Measurements from ENCODE around the gene COX5A. TPM values are rescaled to one million over a fixed set of nuclear protein-coding genes. Genes with fewer than 3 reads are reported as not detected.
"Not testable (repeated sequence)": the region's sequence is repeated elsewhere in the genome, so short reads cannot be mapped to it uniquely, and the experiment has no call there.

The COX5A gene
- total RNA-seq, 2 experiments from 2014 or later: 350 to 357 TPM

DNA sequence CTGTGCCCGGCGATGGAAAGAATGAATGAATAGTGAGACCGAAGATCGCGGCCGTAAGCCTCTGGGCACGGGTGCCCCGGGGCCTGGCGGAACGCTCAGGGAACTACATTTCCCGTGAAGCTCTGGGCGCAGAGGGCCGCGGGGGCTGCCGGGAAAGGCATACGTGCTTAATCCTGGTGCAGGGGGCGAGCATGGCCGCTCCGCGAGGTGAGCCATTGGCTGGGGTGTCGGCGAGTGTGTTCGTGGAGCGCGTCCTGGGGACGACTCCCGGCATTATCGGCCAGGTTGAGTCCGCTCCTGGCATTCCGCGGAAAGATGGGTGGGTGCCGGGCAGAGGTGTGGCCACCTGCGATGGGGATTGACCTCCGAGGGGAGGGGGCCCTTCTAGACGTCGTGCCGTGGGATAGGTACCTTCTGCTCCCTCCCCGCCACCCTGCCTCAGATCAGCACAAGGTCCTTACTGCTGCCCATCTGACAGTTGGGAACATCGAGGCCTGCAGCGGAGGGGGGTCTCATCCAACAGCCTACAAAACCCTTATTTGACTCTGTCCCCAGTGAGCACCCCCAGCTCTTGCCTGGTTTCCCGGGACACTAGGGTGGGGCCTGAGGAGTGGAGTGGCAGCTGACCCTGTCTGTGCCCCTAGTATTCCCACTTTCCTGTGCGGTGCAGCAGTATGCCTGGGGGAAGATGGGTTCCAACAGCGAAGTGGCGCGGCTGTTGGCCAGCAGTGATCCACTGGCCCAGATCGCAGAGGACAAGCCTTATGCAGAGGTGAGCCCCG lies 47.8 kb downstream of the COX5A start, which contains the start of gene MPI:
MPI (plus strand) TSS at position 160 of the 782 bp plus-strand sequence; CDS start at position 192, 32 bp downstream.
- CTCF ChIA-PET: interaction anchor here (1.0 to 3.7 kb wide), 5 partner anchors 11 to 258 kb away, joined by 3 to 24 read pairs (median 7); no protein-coding TSS in a partner anchor
- POLR2A ChIA-PET: interaction anchor here (0.5 to 1.1 kb wide), 7 partner anchors 15 to 428 kb away, joined by 3 to 5 read pairs (median 3); partner anchors contain the start of genes FAM219B, RPP25 and SCAMP2

DNA sequence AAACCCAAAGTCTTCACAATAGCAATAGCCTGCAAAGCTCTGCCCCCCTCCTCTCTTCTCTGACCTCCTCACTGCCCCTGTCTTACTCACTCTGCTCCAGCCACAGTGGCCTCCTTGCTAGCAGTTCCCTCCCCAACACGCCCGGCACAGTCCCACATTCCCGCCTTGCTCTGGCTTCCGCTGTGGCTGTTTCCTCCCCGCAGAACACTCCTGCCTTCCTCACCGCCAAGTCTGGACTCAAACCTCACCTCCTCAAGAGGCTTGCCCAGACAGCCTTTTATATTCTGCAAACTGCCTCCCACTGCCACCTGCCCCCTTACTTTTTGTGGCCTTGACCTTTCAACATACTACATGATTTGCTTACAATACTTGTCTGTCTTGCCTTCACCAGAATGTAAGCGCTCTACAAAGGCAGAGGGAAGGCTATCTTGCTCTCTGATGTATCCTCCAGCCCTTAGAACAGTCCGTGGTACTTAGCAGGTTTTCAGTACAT lies 48.4 kb downstream of the COX5A start:
- POLR2A ChIA-PET: interaction anchor here (0.5 to 1.1 kb wide), 6 partner anchors 14 to 427 kb away, joined by 3 to 5 read pairs (median 3); partner anchors contain the start of genes FAM219B, RPP25 and SCAMP2
- CTCF ChIA-PET: interaction anchor here (1.0 to 3.7 kb wide), 5 partner anchors 12 to 257 kb away, joined by 3 to 24 read pairs (median 5); no protein-coding TSS in a partner anchor

DNA sequence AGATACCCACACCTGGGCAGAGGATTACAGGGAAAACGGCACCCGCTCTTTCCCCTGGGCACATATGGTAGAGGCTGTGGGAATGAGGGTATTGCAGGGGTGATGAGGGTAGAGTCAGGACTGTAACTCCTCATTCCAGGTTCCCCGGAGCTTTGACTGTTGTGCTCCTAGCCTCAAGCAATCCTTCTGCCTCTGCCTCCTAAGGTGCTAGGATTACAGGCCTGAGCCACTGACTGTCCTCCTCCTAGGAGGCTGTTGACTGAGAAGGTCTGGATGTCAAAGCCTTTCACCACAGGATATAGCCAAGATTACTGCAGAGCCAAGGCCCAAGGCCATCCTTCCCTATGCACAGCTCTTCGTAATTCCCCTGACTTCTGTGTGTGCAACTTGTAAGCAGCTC lies 49.2 kb downstream of the COX5A start:
- ChIA-PET POLR2A (no interaction called here), CTCF (interaction anchor here (0.6 to 2.5 kb wide), 4 partner anchors 13 to 117 kb away, joined by 3 to 14 read pairs (median 5); no protein-coding TSS in a partner anchor)

DNA sequence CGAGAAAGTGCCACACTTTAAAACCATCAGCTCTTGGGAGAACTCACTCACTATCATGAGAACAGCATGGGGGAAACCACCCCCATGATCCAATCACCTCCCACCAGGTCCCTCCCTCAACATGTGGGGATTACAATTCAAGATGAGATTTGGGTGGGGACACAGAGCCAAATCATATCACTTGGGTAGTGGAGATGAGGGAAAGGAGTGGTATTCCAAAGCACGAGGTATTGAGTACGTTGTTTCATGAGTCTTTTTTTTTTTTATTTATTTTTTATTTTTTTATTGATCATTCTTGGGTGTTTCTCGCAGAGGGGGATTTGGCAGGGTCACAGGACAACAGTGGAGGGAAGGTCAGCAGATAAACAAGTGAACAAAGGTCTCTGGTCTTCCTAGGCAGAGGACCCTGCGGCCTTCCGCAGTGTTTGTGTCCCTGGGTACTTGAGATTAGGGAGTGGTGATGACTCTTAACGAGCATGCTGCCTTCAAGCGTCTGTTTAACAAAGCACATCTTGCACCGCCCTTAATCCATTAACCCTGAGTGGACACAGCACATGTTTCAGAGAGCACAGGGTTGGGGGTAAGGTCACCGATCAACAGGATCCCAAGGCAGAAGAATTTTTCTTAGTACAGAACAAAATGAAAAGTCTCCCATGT lies 50.2 kb downstream of the COX5A start:
- POLR2A ChIA-PET: not testable (repeated sequence)
- CTCF ChIA-PET: interaction anchor here (1.1 kb wide), 1 partner anchor 14 kb away, joined by 5 read pairs; no protein-coding TSS in a partner anchor

DNA sequence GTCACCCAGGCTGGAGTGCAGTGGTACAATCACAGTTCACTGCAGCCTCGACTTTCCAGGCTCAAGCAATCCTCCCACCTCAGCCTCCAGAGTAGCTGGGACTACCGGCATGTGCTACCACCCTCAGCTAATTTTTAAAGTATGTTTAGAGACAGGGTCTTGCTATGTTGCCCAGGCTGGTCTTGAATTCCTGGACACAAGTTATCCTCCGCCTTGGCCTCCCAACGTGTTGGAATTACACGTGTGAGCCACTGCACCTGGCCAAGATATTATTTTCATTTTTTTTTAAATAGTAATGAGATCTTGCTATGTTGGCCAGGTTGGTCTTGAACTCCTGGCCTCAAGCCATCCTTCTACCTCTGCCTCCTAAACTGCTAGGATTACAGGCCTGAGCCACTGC lies 52.4 kb downstream of the COX5A start:
- ChIA-PET CTCF (interaction anchor here (1.4 kb wide), 1 partner anchor 11 kb away, joined by 3 read pairs; no protein-coding TSS in a partner anchor), POLR2A (interaction anchor here (0.7 kb wide), 1 partner anchor 73 kb away, joined by 3 read pairs; no protein-coding TSS in a partner anchor)

DNA sequence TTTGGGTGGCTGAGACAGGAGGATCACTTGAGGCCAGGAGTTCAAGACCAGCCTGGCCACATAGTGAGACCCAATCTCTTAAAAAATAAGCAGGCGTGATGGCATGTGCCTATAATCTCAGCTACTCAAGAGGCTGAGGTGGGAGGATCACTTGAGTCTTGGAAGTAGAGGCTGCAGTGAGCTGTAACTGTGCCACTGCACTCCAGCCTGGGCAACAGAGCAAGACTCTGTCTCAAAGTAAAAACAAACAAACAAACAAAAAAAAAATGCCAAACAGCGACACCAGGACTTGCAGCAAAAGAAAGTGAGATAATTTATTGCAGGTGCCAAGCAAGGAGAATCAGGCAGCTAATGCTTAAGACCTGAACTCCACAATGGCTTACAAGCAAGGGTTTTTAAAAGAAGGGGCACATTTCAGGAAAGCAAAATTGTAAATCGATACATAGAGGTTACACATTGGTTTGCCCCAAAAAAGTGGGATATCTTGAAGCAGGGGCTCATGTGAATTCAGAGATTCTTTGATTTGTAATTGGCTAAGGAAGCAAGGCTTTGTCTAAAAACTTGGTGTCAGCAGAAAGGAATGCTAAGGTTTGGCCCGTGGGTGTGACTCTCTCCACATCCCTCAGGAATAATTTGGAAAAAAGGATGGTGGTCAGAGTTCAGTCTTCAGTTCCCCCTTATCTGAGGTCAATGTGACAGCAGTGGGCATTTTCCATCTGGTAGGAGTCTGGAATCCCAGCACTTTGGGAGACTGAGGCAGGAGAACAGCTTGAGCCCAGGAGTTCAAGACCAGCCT lies 53.2 kb downstream of the COX5A start:
- ChIA-PET POLR2A (no interaction called here), CTCF (interaction anchor here (0.6 to 1.4 kb wide), 3 partner anchors 12 to 52 kb away, joined by 3 to 5 read pairs (median 3); no protein-coding TSS in a partner anchor)

DNA sequence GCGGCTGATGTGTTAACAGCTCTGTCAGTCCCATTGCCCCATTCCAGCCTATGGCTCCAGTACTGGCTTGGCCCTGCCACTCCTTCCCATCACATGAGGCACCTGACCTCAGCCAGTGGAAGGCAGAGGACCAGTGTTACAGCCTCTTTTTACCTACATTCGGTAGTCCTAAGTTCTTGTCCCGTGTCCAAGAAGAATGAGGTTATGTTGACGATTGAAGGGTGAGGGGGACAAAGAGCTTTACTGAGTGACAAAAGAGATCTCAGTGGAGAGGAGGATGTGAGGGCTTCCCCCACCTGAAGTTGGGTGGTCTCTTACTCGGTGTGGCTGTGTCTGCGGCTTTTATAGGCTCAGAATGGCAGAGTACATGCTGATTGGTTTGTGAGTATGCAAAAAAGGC lies 55.3 kb downstream of the COX5A start:
- POLR2A ChIA-PET: no interaction called here
- CTCF ChIA-PET: interaction anchor here (1.2 to 1.5 kb wide), 3 partner anchors 19 to 114 kb away, joined by 4 to 5 read pairs (median 5); no protein-coding TSS in a partner anchor

DNA sequence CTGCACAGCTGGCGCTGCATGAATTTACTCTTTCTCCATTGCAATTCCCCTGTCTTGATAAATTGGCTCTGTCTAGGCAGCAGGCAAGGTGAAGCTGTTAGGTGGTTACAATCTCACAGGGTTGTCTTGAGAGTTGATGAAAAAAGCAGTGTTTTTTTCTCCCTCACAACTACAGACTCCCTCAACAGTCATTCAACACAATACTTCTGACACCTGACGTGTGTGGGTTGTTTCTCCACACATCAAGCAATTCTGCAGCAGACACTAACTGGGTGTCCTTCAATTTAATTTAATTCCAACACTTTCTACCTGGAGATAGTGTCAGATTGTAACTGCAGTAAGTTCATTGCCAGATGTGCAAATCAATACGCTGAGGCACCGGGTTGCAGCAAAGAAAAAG lies 59.6 kb downstream of the COX5A start:
- POLR2A ChIA-PET: no interaction called here
- CTCF ChIA-PET: interaction anchor here (0.7 kb wide), 1 partner anchor 14 kb away, joined by 3 read pairs; no protein-coding TSS in a partner anchor

DNA sequence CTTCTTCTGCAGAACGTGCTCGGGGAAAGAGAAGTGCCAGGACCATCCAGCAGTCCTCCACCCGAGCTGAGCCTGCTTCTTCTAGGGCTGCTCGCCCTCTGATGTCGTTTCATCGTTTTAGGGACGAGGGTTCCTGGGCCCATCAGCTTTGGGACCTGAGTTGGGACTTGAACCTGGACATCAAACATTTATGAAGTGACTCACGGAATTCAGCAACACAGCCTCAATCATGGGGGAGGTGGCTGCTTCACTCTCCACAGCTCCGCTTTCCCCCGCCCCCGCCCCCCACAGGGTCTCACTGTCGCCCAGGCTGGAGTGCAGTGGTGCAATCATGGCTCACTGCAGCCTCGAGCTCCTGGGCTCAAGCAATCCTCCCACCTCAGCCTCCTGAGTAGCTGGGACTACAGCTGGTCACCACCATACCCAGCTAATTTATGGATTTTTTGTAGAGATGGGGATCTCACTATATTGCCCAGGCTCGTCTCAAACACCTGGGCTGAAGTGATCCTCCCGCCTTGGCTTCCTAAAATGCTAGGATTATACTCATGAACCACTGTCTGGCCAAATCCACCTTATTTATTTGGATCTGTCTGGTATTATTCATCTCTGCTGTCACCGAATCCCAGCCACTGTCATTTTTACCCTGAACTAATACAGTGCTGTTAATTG lies 64.0 kb downstream of the COX5A start:
- CTCF ChIA-PET: interaction anchor here (0.7 kb wide), 1 partner anchor 320 kb away, joined by 4 read pairs; no protein-coding TSS in a partner anchor
- POLR2A ChIA-PET: interaction anchor here (1.1 kb wide), 1 partner anchor 16 kb away, joined by 4 read pairs; the partner anchor contains the start of gene MPI

DNA sequence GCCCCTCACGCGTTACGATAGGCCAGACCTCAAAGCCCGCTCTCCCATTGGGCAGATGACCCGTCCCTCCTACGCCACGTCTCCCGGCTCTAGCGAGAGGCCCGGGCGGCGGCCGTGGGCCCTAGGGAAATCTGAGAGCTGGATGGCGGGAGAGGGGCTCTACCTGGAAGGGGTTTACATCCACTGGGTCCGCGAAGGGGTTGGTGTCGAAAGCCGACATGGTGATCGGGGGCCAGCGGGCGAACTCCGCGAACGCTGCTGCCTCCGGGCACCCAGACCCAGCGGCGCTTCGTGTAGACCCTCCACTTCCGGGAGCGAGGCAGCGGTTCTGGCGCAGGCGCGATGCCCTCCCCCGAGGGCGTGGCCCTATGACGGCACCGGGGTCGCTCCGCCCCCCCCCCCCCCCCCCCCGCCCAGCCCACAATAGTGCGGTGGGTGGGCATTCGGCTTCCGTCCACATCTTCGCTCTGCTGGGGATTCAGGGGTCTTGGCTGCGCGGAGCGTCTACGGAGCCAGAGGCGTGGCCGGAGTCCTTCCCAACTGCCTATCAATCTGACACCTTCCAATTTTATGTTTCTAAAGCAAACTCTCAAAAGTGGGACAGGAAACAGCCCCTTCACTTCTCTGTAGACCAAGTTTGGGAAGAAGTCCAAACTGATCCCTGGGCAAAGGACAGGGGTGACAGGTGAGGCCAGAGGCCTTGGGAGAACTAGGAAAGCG lies 64.7 kb downstream of the COX5A start, which contains the start of gene SCAMP2:
SCAMP2 (minus strand) TSS at position 330 of the 720 bp plus-strand sequence; CDS start at position 220, 110 bp downstream.
- ChIA-PET CTCF (interaction anchor here (0.6 to 1.3 kb wide), 3 partner anchors 15 to 33 kb away, joined by 3 to 6 read pairs (median 4); partner anchors contain the start of gene FAM219B), POLR2A (interaction anchor here (1.1 kb wide), 1 partner anchor 17 kb away, joined by 4 read pairs; the partner anchor contains the start of gene MPI)

DNA sequence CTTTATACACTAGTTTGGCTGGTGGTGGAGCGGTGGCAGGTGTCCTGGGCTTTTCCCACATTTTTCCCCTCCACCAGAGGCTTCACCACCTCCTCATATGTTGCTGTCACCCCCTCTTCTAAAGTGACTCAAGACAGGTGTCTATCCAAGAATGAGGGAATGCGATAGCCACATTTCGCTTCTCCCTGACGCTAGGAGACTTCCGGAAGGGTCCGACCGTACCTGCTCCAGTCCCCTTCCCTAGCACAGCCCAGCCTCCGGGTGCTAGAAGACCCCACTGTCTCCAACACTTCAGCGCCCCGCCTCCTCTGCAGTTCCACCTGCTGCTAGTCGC lies 65.2 kb downstream of the COX5A start:
- CTCF ChIA-PET: interaction anchor here (0.7 to 1.3 kb wide), 2 partner anchors 29 to 34 kb away, joined by 3 to 4 read pairs; partner anchors contain the start of gene FAM219B

DNA sequence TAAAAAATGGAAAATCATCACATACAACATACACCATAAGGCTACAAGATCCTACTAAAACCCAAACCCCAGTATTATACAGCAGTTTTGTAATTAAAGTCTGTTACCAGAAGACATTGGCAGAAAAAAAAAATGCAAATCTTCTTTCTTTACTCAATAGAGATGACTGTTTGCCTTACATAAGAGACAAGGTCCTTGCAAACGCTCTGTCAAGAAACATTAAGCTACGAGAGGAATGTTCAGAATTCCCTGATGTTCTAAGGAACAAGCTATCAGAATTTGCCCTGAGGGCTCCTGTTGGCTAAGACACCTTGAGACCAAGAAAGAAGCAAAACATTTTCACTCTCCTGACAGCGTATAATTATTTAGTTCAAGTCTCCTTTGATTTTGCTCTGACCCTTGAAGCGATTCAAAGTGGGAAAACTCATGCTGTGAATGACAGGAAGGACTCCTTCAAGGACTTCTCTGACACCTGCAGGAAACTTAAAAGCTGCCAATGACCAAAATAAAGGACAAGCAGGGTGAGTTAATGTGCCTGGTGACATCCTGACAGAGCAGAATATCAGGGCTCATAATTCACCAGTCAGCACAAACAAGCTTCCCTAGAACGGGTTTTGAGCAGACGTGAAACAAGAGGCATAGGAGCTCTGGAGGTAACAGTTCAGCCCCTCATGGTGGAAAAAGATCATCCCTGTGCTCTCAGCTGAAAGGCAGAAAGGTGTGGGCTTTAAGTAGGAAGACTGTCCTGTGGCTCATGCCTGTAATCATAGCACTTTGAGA lies 67.2 kb downstream of the COX5A start:
- POLR2A ChIA-PET: interaction anchor here (0.7 to 2.5 kb wide), 10 partner anchors 13 to 89 kb away, joined by 3 to 12 read pairs (median 4); partner anchors contain the start of genes FAM219B, MPI and ULK3
- CTCF ChIA-PET: interaction anchor here (0.7 to 3.6 kb wide), 12 partner anchors 9 to 101 kb away, joined by 3 to 16 read pairs (median 4); partner anchors contain the start of genes FAM219B, MPI and ULK3

More for the DNA sequence above, 65.2 kb downstream of the COX5A start:
- POLR2A ChIA-PET: no interaction called here

Data from activated CD8-positive, alpha-beta memory T cell treated with anti-CD3 and anti-CD28 coated beads for 36 hours (primary cell).